ENCODE data around the gene POTED.
"Not testable (repeated sequence)": the region's sequence is repeated elsewhere in the genome, so short reads cannot be mapped to it uniquely, and the experiment has no call there.

The POTED gene

DNA sequence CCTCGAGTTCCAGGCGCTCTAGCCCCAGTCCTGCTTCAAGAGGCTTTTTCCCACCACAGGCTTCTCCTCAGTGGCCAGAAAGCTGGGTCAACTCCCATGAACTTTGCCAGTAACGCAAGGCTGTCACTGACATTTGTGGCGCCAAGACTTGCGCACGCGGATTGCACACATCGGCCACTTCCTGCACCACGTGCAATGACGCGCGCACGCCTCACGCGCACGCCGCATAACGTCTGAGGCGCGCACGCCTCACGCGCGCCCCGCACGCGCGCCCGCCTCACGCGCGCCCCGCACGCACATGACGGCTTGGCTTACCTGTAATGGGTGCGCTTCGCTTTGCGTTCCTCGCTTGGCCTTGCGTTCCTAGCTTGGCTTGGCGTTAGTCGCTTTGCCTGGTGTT is at the start of gene POTED:
Gene POTED, plus strand, starts transcription at position 301 of the 400 bp plus-strand sequence. CDS start 452 bp downstream, outside the sequence.
- not testable (repeated sequence) for DNase-seq

DNA sequence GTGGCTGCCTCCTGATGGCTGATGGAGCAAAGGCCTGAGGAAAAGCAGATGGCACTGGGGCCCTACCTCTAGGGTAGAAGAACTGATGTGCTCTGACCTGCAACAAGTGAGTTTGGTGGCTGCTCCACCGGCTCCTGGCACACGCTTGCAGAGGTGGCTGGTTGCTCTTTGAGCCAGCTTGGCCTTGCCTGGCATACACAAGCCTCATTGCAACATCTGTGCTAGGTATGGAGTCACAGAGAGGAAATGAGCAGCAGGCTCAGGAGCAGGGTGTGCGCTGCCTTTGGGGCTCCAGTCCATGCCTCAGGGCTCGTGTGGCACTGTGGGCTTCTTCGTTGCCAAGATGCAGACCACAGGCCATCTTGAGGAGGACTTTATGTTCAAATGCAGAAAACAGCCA is 40.5 kb downstream of the POTED start:
- DNase-seq: not testable (repeated sequence)

DNA sequence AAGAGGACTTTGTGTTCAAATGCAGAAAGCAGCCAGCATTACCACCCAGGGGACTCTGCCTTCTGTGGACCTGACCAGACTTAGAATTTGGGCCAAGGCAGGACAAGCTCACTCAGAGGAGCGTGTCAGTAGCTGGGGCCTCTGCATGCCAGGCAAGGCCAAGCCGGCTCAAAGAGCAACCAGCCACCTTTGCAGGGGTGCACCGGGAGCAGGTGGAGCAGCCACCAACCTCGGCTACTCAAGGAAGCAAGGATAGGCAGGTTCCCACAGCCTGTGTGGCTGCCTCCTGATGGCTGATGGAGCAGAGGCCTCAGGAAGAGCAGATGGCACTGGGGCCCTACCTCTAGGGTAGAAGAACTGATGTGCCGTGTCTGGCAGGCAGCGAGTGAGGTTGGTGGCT is 42.2 kb downstream of the POTED start:
- DNase-seq: not testable (repeated sequence)
